ENCODE data around the gene KIAA0825. TPM values are rescaled to one million over a fixed set of nuclear protein-coding genes. Genes with fewer than 3 reads are reported as not detected.

Gene KIAA0825
- total and polyA plus RNA-seq, 2 experiments from 2014 or later: 1.7 to 1.8 TPM

DNA sequence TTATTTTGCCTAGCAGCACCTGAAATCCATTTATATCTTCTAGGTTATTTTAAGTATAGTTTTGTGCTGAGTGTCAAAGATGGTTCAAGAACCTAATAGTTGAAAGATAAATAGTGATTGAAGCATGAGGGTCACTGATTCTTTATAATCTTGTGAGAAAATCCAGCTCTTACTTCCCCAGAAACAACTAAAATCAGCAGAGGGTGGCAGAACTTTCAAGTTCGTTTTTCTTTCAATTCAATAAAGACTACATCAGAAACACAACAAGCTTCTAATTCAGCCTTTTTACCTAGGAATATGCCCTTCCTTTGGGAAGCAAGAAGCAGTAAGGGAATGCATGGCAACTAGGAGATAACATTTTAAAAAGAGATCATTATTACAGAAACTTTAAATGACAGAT, 202.6 kb downstream of the KIAA0825 start:
- H3K9me3 Mint-ChIP-seq: no peaks in the 10 kb centered on the region
- H3K27ac Mint-ChIP-seq: no peak overlapping the region
- H3K27ac ChIP-seq (ENCODE audit: low read depth): no peak overlapping the region
- H3K36me3 ChIP-seq (ENCODE audit: insufficient read depth): no peaks in the 10 kb centered on the region
- no peaks in the 10 kb centered on the region for H3K36me3 Mint-ChIP-seq (ENCODE audit: low read depth)
- H2AFZ ChIP-seq: no peak overlapping the region
- no peaks in the 10 kb centered on the region for H4K20me1 ChIP-seq (replicated peaks; ENCODE audit: insufficient read depth)
- TF ChIP-seq, protein P1, sequence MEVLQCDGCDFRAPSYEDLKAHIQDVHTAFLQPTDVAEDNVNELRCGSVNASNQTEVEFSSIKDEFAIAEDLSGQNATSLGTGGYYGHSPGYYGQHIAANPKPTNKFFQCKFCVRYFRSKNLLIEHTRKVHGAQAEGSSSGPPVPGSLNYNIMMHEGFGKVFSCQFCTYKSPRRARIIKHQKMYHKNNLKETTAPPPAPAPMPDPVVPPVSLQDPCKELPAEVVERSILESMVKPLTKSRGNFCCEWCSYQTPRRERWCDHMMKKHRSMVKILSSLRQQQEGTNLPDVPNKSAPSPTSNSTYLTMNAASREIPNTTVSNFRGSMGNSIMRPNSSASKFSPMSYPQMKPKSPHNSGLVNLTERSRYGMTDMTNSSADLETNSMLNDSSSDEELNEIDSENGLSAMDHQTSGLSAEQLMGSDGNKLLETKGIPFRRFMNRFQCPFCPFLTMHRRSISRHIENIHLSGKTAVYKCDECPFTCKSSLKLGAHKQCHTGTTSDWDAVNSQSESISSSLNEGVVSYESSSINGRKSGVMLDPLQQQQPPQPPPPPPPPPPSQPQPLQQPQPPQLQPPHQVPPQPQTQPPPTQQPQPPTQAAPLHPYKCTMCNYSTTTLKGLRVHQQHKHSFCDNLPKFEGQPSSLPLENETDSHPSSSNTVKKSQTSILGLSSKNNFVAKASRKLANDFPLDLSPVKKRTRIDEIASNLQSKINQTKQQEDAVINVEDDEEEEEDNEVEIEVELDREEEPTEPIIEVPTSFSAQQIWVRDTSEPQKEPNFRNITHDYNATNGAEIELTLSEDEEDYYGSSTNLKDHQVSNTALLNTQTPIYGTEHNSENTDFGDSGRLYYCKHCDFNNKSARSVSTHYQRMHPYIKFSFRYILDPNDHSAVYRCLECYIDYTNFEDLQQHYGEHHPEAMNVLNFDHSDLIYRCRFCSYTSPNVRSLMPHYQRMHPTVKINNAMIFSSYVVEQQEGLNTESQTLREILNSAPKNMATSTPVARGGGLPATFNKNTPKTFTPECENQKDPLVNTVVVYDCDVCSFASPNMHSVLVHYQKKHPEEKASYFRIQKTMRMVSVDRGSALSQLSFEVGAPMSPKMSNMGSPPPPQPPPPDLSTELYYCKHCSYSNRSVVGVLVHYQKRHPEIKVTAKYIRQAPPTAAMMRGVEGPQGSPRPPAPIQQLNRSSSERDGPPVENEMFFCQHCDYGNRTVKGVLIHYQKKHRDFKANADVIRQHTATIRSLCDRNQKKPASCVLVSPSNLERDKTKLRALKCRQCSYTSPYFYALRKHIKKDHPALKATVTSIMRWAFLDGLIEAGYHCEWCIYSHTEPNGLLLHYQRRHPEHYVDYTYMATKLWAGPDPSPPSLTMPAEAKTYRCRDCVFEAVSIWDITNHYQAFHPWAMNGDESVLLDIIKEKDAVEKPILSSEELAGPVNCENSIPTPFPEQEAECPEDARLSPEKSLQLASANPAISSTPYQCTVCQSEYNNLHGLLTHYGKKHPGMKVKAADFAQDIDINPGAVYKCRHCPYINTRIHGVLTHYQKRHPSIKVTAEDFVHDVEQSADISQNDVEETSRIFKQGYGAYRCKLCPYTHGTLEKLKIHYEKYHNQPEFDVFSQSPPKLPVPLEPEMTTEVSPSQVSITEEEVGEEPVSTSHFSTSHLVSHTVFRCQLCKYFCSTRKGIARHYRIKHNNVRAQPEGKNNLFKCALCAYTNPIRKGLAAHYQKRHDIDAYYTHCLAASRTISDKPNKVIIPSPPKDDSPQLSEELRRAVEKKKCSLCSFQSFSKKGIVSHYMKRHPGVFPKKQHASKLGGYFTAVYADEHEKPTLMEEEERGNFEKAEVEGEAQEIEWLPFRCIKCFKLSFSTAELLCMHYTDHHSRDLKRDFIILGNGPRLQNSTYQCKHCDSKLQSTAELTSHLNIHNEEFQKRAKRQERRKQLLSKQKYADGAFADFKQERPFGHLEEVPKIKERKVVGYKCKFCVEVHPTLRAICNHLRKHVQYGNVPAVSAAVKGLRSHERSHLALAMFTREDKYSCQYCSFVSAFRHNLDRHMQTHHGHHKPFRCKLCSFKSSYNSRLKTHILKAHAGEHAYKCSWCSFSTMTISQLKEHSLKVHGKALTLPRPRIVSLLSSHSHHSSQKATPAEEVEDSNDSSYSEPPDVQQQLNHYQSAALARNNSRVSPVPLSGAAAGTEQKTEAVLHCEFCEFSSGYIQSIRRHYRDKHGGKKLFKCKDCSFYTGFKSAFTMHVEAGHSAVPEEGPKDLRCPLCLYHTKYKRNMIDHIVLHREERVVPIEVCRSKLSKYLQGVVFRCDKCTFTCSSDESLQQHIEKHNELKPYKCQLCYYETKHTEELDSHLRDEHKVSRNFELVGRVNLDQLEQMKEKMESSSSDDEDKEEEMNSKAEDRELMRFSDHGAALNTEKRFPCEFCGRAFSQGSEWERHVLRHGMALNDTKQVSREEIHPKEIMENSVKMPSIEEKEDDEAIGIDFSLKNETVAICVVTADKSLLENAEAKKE (CRISPR knock-in tag; IDR thresholded peaks at IDR 0.05): no peak
- TF ChIP-seq, protein P2, sequence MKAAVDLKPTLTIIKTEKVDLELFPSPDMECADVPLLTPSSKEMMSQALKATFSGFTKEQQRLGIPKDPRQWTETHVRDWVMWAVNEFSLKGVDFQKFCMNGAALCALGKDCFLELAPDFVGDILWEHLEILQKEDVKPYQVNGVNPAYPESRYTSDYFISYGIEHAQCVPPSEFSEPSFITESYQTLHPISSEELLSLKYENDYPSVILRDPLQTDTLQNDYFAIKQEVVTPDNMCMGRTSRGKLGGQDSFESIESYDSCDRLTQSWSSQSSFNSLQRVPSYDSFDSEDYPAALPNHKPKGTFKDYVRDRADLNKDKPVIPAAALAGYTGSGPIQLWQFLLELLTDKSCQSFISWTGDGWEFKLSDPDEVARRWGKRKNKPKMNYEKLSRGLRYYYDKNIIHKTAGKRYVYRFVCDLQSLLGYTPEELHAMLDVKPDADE (IDR thresholded peaks at IDR 0.05): no peak
- no peak for TF ChIP-seq ZNF114 (CRISPR knock-in tag; IDR thresholded peaks at IDR 0.05)
- TF ChIP-seq POLR2AphosphoS5 (IDR thresholded peaks at IDR 0.05; ENCODE audit: low read depth): no peak
- TF ChIP-seq JUNB (IDR thresholded peaks at IDR 0.05; ENCODE audit: unreplicated experiment): no peak
- TF ChIP-seq ZNF331 (CRISPR knock-in tag; IDR thresholded peaks at IDR 0.05; ENCODE audit: low read depth): no peak
- H3K9me2 ChIP-seq (ENCODE audit: insufficient read depth): no peaks in the 10 kb centered on the region
- no peaks in the 10 kb centered on the region for H3K79me2 ChIP-seq (replicated peaks; ENCODE audit: insufficient read depth)
- H3K4me3 ChIP-seq: no peak overlapping the region
- H3K4me3 Mint-ChIP-seq: no peak overlapping the region
- no peaks in the 10 kb centered on the region for H3F3A ChIP-seq (replicated peaks; ENCODE audit: low read depth)
- DNase-seq (ENCODE audit: low spot score) (no peak), ATAC-seq (no peak)
- H3K27me3 ChIP-seq (ENCODE audit: insufficient read depth): no peaks in the 10 kb centered on the region
- no peaks in the 10 kb centered on the region; the same call in 1 of the 2 replicates for H3K4me1 ChIP-seq (ENCODE audit: insufficient read depth)
- peaks cover 5% of the 10 kb centered on the region; the same call in 2 of the 3 replicates for H3K4me1 Mint-ChIP-seq
- no peaks in the 10 kb centered on the region for H3K27me3 Mint-ChIP-seq (ENCODE audit: insufficient read depth, low read depth, poor library complexity)
- H3K4me2 ChIP-seq: no peak overlapping the region

Data from GM23338 (cell line).